HepG2 (cell line): ENCODE data around the gene COPS6. TPM values are rescaled to one million over a fixed set of nuclear protein-coding genes. Genes with fewer than 3 reads are reported as not detected.

ENCODE experiments used
- ARID2 ChIP-seq: sonication (generic); formaldehyde crosslinking; IDR thresholded peaks from 2 replicates; pipeline ENCODE4 v1.8.1; 2022; ENCODE audit warnings: mild to moderate bottlenecking, missing genetic modification reagents, borderline replicate concordance
- ARID5B ChIP-seq: IDR thresholded peaks from 2 replicates; pipeline ENCODE4 v1.4.0; 2020; ENCODE audit warnings: mild to moderate bottlenecking, missing genetic modification reagents
- BORCS8-MEF2B ChIP-seq: sonication (generic); formaldehyde crosslinking; IDR thresholded peaks from 2 replicates; pipeline ENCODE4 v1.8.0; 2022; ENCODE audit warnings: mild to moderate bottlenecking, missing genetic modification reagents
- FOXP4 ChIP-seq: sonication (generic); formaldehyde crosslinking; IDR thresholded peaks from 2 replicates; pipeline ENCODE4 v1.4.0; 2020; ENCODE audit warnings: missing genetic modification reagents
- GLI4 ChIP-seq: sonication (generic); formaldehyde crosslinking; IDR thresholded peaks from 2 replicates; pipeline ENCODE4 v1.5.1; 2020; ENCODE audit warnings: missing genetic modification reagents, mild to moderate bottlenecking, moderate library complexity, borderline replicate concordance
- GPBP1L1 ChIP-seq: sonication (generic); formaldehyde crosslinking; IDR thresholded peaks from 2 replicates; pipeline ENCODE4 v1.5.0; 2020; ENCODE audit warnings: mild to moderate bottlenecking, missing genetic modification reagents
- IKZF4 ChIP-seq: sonication (generic); formaldehyde crosslinking; IDR thresholded peaks from 2 replicates; pipeline ENCODE4 v1.5.1; 2020; ENCODE audit warnings: borderline replicate concordance, mild to moderate bottlenecking, low read depth, missing genetic modification reagents; ENCODE audit errors: not compliant biosample characterization
- JUND ChIP-seq: sonication (generic); formaldehyde crosslinking; IDR thresholded peaks from 2 replicates; pipeline ENCODE4 v1.8.0; 2022; ENCODE audit warnings: mild to moderate bottlenecking, missing genetic modification reagents
- LCORL ChIP-seq, 2 experiments: fragments of 450-650 bp in 1 of 2; sonication (generic) in 1 of 2; formaldehyde crosslinking in 1 of 2; IDR thresholded peaks; 2 replicates each; pipeline versions ENCODE4 v1.5.0 to v1.6.1; 2017 to 2020; ENCODE audit warnings: antibody characterized with exemption in 1 of 2, missing genetic modification reagents in 1 of 2
- MBNL3 ChIP-seq: fragments of 250-450 bp; sonication (Bioruptor Pico); conservative IDR thresholded peaks from 2 replicates; pipeline ENCODE4 v1.8.0; 2022; ENCODE audit warnings: mild to moderate bottlenecking, inconsistent platforms
- NCOR1 ChIP-seq: fragments of 200-600 bp; sonication (generic); IDR thresholded peaks from 2 replicates; pipeline ENCODE4 v1.7.0; 2017; ENCODE audit warnings: antibody characterized with exemption, low read length, borderline replicate concordance
- PBX2 ChIP-seq: IDR thresholded peaks from 2 replicates; pipeline ENCODE4 v1.6.1; 2016; ENCODE audit warnings: control low read depth
- SOX6 ChIP-seq, 2 experiments: fragments of 450-650 bp in 1 of 2; sonication (generic) in 1 of 2; formaldehyde crosslinking in 1 of 2; IDR thresholded peaks; 2 replicates each; pipeline versions ENCODE4 v1.4.0 to v1.6.1; 2017 to 2020; ENCODE audit warnings: antibody characterized with exemption in 1 of 2, mild to moderate bottlenecking in 1 of 2, missing genetic modification reagents in 1 of 2
- SRY ChIP-seq: sonication (generic); formaldehyde crosslinking; IDR thresholded peaks from 2 replicates; pipeline ENCODE4 v1.8.0; 2022; ENCODE audit warnings: mild to moderate bottlenecking, missing genetic modification reagents
- ZMYM2 ChIP-seq: sonication (generic); formaldehyde crosslinking; IDR thresholded peaks from 2 replicates; pipeline ENCODE4 v1.8.0; 2022; ENCODE audit warnings: mild to moderate bottlenecking, missing genetic modification reagents
- ZNF24 ChIP-seq: fragments of 450-650 bp; IDR thresholded peaks from 2 replicates; pipeline ENCODE4 v1.6.1; 2017; ENCODE audit warnings: antibody characterized with exemption, mild to moderate bottlenecking
- ZNF460 ChIP-seq: sonication (generic); formaldehyde crosslinking; IDR thresholded peaks from 2 replicates; pipeline ENCODE4 v1.5.1; 2020; ENCODE audit warnings: missing genetic modification reagents, mild to moderate bottlenecking, borderline replicate concordance
- ZNF513 ChIP-seq: sonication (generic); formaldehyde crosslinking; conservative IDR thresholded peaks from 2 replicates; pipeline ENCODE4 v1.5.0; 2020; ENCODE audit warnings: missing genetic modification reagents
- ZNF616 ChIP-seq: sonication (generic); formaldehyde crosslinking; IDR thresholded peaks from 2 replicates; pipeline ENCODE4 v1.5.0; 2020; ENCODE audit warnings: low read depth, mild to moderate bottlenecking, missing genetic modification reagents
- polyA plus RNA-seq, 8 experiments: library from polyadenylated mRNA; depleted of rRNA in 3 of 8; stranded (reverse) in 7 of 8; unstranded in 1 of 8; fragments of >200 nt; fragmentation: Illumina TruSeq in 4 of 8; extraction: Trizol in 4 of 8; gene quantifications; 2 replicates each; pipeline versions ENCODE4 v1.2.1 to v1.2.3, GENCODE V29; 2011 to 2016; ENCODE audit warnings: low read depth in 4 of 8, missing spikeins in 1 of 8, mixed read lengths in 1 of 8; ENCODE audit not compliant: insufficient read depth in 1 of 8
- total RNA-seq, 5 experiments: library from RNA; depleted of rRNA; stranded (reverse); fragments of >200 nt; fragmentation: Illumina TruSeq; extraction: Trizol; gene quantifications; 2 replicates each; pipeline ENCODE4 v1.2.3, GENCODE V29; 2016; ENCODE audit warnings: low read depth in 1 of 5

Gene COPS6
- total and polyA plus RNA-seq, 2 of the 13 experiments (the other 11 are each of a cell fraction or from before 2014, with no cell fraction given), result 33.4 to 117 TPM

GRCh38 chr7:100100420-100101015 is 11.7 kb downstream of the COPS6 start (continued):
- no peak for TF ChIP-seq MBNL3
- TF ChIP-seq GPBP1L1 (CRISPR knock-in tag), result no peak
- TF ChIP-seq GLI4 (CRISPR knock-in tag), result no peak
- TF ChIP-seq ZMYM2 (CRISPR knock-in tag), result no peak
- TF ChIP-seq BORCS8-MEF2B (CRISPR knock-in tag), result peak; percentile 29; the same call in 1 of the 2 replicates
- no peak for TF ChIP-seq PBX2
- TF ChIP-seq LCORL (IDR thresholded peaks at IDR 0.05), result no peak
- TF ChIP-seq LCORL (CRISPR knock-in tag; IDR thresholded peaks at IDR 0.05), result peak; percentile 76
- TF ChIP-seq SRY, result peak; percentile 84
- TF ChIP-seq ZNF616, result peak; percentile 63; the same call in 1 of the 2 replicates
- TF ChIP-seq ZNF460 (CRISPR knock-in tag), result no peak
- TF ChIP-seq ZNF513 (CRISPR knock-in tag), result no peak
- peak; percentile 59; the same call in 1 of the 2 replicates for TF ChIP-seq NCOR1
- TF ChIP-seq ARID5B (CRISPR knock-in tag), result peak; percentile 79; the same call in 1 of the 2 replicates
- peak; percentile 77 for TF ChIP-seq ZNF24
- no peak for TF ChIP-seq ARID2 (CRISPR knock-in tag)
- TF ChIP-seq FOXP4 (CRISPR knock-in tag), result peak; percentile 83
- peak; percentile 16 for TF ChIP-seq IKZF4 (CRISPR knock-in tag)
- no peak for TF ChIP-seq SOX6 (IDR thresholded peaks at IDR 0.05)
- peak; percentile 51 for TF ChIP-seq SOX6 (CRISPR knock-in tag; IDR thresholded peaks at IDR 0.05)
- TF ChIP-seq JUND, result no peak
